ENCODE measurements around the gene AP2M1. TPM values are rescaled to one million over a fixed set of nuclear protein-coding genes. Genes with fewer than 3 reads are reported as not detected.

The AP2M1 gene
- total and polyA plus RNA-seq, 2 donors (not counting 3 experiments of a cell fraction or from before 2014, with no cell fraction given), result 431 to 602 TPM

GRCh38 chr3:184158404-184158803 is 16.3 kb upstream of the AP2M1 start:
- Histone ChIP-seq H3K9me1 (replicated peaks; ENCODE audit: control insufficient read depth, extremely low read depth, insufficient read depth, low read length) (no peaks in the 10 kb centered on the region), H3K4me1 (ENCODE audit: control insufficient read depth, extremely low read depth, insufficient read depth, low read length) (peaks cover 25% of the 10 kb centered on the region), H3K4me3 (replicated peaks in 1 of 3; ENCODE audit: insufficient read depth in 1 of 3, low read depth in 1 of 3, low read length in 3 of 3) (no peak overlapping the region), H3K9me3 (replicated peaks; ENCODE audit: control insufficient read depth, insufficient read depth, low read length) (no peaks in the 10 kb centered on the region), H3K27me3 (ENCODE audit: control insufficient read depth in 2 of 2, insufficient read depth in 2 of 2, low read length in 2 of 2) (no peaks in the 10 kb centered on the region), H4K20me1 (replicated peaks; ENCODE audit: control insufficient read depth, extremely low read depth, insufficient read depth, low read length) (peaks cover 3% of the 10 kb centered on the region), H3K4me2 (ENCODE audit: insufficient read depth, low read length) (peak overlapping the region; percentile 21), H3K27ac (ENCODE audit: insufficient read depth, low read depth, low read length) (no peak overlapping the region), H2AFZ (ENCODE audit: low read depth, low read length) (no peak overlapping the region), H3K9ac (replicated peaks; ENCODE audit: extremely low read depth, insufficient read depth, low read length) (no peak overlapping the region), H3K36me3 (ENCODE audit: control insufficient read depth in 2 of 2, extremely low read depth in 1 of 2, insufficient read depth in 2 of 2, low read length in 2 of 2) (peaks cover 0 to 2% of the 10 kb centered on the region in 2 experiments), H3K79me2 (ENCODE audit: control insufficient read depth, insufficient read depth, low read length) (peaks cover 56% of the 10 kb centered on the region)
- FAIRE-seq (no peak), DNase-seq (ENCODE audit: low read depth, low spot score) (no peak)
- intact Hi-C loops (cut with micrococcal nuclease) (no loop called here), dilution Hi-C loops (cut with MboI; ENCODE audit: extremely low pct_ligation_motif_present, low sequenced_read_pairs) (no loop called here)
- BruUV-seq (replicated peaks), result no TSS peak
- no peak for TF ChIP-seq FOS (IDR thresholded peaks at IDR 0.05; ENCODE audit: borderline replicate concordance, insufficient read depth, low read length)
- TF ChIP-seq POLR2AphosphoS5 (IDR thresholded peaks at IDR 0.05; ENCODE audit: insufficient read depth, low read depth, low read length), result no peak
- TF ChIP-seq MYC (IDR thresholded peaks at IDR 0.05; ENCODE audit: low read depth, low read length), result no peak
- TF ChIP-seq POLR2A (IDR thresholded peaks at IDR 0.05; ENCODE audit: low read depth, low read length), result no peak
- TF ChIP-seq CTCF (IDR thresholded peaks at IDR 0.05; ENCODE audit: extremely low read depth in 1 of 2, insufficient read depth in 1 of 2, low read depth in 1 of 2, low read length in 2 of 2), result no peak
- no peak for TF ChIP-seq EZH2 (IDR thresholded peaks at IDR 0.05; ENCODE audit: borderline replicate concordance, low read depth, low read length, severe bottlenecking)
- no peak for TF ChIP-seq JUN (IDR thresholded peaks at IDR 0.05; ENCODE audit: borderline replicate concordance, insufficient read depth, insufficient read length, low read depth)
- TF ChIP-seq MAX (IDR thresholded peaks at IDR 0.05; ENCODE audit: insufficient read depth, insufficient read length), result no peak
- TF ChIP-seq GATA2 (IDR thresholded peaks at IDR 0.05; ENCODE audit: insufficient read depth, insufficient read length, low read depth, low read length), result no peak
- ChIA-PET POLR2A (no interaction called here), CTCF (no interaction called here)

Data from endothelial cell of umbilical vein (primary cell).